ENCODE measurements around the gene TAF1A.
A peak's percentile ranks its signal among the peaks of the same experiment; 100 is the strongest.

Gene TAF1A

GRCh38 chr1:222589462-222590302 lies at the start of gene TAF1A:
Gene TAF1A (minus strand): TSS chr1:222589933.
- peak within 1 kb of the TSS; percentile 90 for H3K27ac Mint-ChIP-seq
- no peaks in the 10 kb centered on the region for H3K27me3 Mint-ChIP-seq (ENCODE audit: low read depth)
- peaks cover 37% of the 10 kb centered on the region for H3K4me1 Mint-ChIP-seq (ENCODE audit: low read depth)
- peak within 1 kb of the TSS; percentile 93 for H3K4me3 Mint-ChIP-seq
- H3K9me3 Mint-ChIP-seq = no peaks in the 10 kb centered on the region
- H3K36me3 Mint-ChIP-seq (ENCODE audit: low read depth) = peaks cover 24% of the 10 kb centered on the region

GRCh38 chr1:222634180-222635013 lies 44.7 kb upstream of the TAF1A start:
- no peaks in the 10 kb centered on the region for H3K27me3 Mint-ChIP-seq (ENCODE audit: low read depth)
- H3K36me3 Mint-ChIP-seq (ENCODE audit: low read depth) = peaks cover 34% of the 10 kb centered on the region
- no peak overlapping the region for H3K4me3 Mint-ChIP-seq
- no peak overlapping the region for H3K27ac Mint-ChIP-seq
- peaks cover 13% of the 10 kb centered on the region for H3K4me1 Mint-ChIP-seq (ENCODE audit: low read depth)
- H3K9me3 Mint-ChIP-seq = no peaks in the 10 kb centered on the region

GRCh38 chr1:222632749-222633148 lies 43.0 kb upstream of the TAF1A start:
- H3K4me3 Mint-ChIP-seq = no peak overlapping the region
- no peak overlapping the region for H3K27ac Mint-ChIP-seq
- H3K36me3 Mint-ChIP-seq (ENCODE audit: low read depth) = peaks cover 43% of the 10 kb centered on the region
- no peaks in the 10 kb centered on the region for H3K27me3 Mint-ChIP-seq (ENCODE audit: low read depth)
- H3K9me3 Mint-ChIP-seq = no peaks in the 10 kb centered on the region
- H3K4me1 Mint-ChIP-seq (ENCODE audit: low read depth) = peaks cover 13% of the 10 kb centered on the region

- H3K4me1 Mint-ChIP-seq (ENCODE audit: low read depth) = peaks cover 13% of the 10 kb centered on the region
- H3K36me3 Mint-ChIP-seq (ENCODE audit: low read depth) = peaks cover 47% of the 10 kb centered on the region
- H3K4me3 Mint-ChIP-seq = no peak overlapping the region
- no peak overlapping the region for H3K27ac Mint-ChIP-seq
- no peaks in the 10 kb centered on the region for H3K9me3 Mint-ChIP-seq
- no peaks in the 10 kb centered on the region for H3K27me3 Mint-ChIP-seq (ENCODE audit: low read depth)
These were observed 42.0 kb upstream of the TAF1A start for GRCh38 chr1:222631611-222632208.

- H3K27ac Mint-ChIP-seq = no peak overlapping the region
- peaks cover 46% of the 10 kb centered on the region for H3K36me3 Mint-ChIP-seq (ENCODE audit: low read depth)
- no peaks in the 10 kb centered on the region for H3K9me3 Mint-ChIP-seq
- peaks cover 13% of the 10 kb centered on the region for H3K4me1 Mint-ChIP-seq (ENCODE audit: low read depth)
- no peak overlapping the region for H3K4me3 Mint-ChIP-seq
- H3K27me3 Mint-ChIP-seq (ENCODE audit: low read depth) = no peaks in the 10 kb centered on the region
These were observed 40.3 kb upstream of the TAF1A start for GRCh38 chr1:222629921-222630535.

GRCh38 chr1:222627232-222627631 lies 37.5 kb upstream of the TAF1A start:
- Mint-ChIP-seq H3K4me1 (ENCODE audit: low read depth) (peaks cover 2% of the 10 kb centered on the region), H3K27me3 (ENCODE audit: low read depth) (no peaks in the 10 kb centered on the region), H3K27ac (no peak overlapping the region), H3K36me3 (ENCODE audit: low read depth) (peaks cover 43% of the 10 kb centered on the region), H3K9me3 (no peaks in the 10 kb centered on the region), H3K4me3 (no peak overlapping the region)

GRCh38 chr1:222624214-222624613 lies 34.5 kb upstream of the TAF1A start:
- no peaks in the 10 kb centered on the region for H3K9me3 Mint-ChIP-seq
- H3K4me1 Mint-ChIP-seq (ENCODE audit: low read depth) = peaks cover 15% of the 10 kb centered on the region
- peaks cover 3% of the 10 kb centered on the region for H3K27me3 Mint-ChIP-seq (ENCODE audit: low read depth)
- H3K27ac Mint-ChIP-seq = no peak overlapping the region
- H3K4me3 Mint-ChIP-seq = no peak overlapping the region
- peaks cover 35% of the 10 kb centered on the region for H3K36me3 Mint-ChIP-seq (ENCODE audit: low read depth)

GRCh38 chr1:222623458-222623857 lies 33.7 kb upstream of the TAF1A start:
- Mint-ChIP-seq H3K27ac (no peak overlapping the region), H3K4me1 (ENCODE audit: low read depth) (peaks cover 20% of the 10 kb centered on the region), H3K9me3 (no peaks in the 10 kb centered on the region), H3K4me3 (no peak overlapping the region), H3K36me3 (ENCODE audit: low read depth) (peaks cover 30% of the 10 kb centered on the region), H3K27me3 (ENCODE audit: low read depth) (peaks cover 7% of the 10 kb centered on the region)

GRCh38 chr1:222622765-222623164 lies 33.0 kb upstream of the TAF1A start:
- Mint-ChIP-seq H3K27ac (no peak overlapping the region), H3K9me3 (no peaks in the 10 kb centered on the region), H3K4me3 (no peak overlapping the region), H3K4me1 (ENCODE audit: low read depth) (peaks cover 20% of the 10 kb centered on the region), H3K27me3 (ENCODE audit: low read depth) (peaks cover 7% of the 10 kb centered on the region), H3K36me3 (ENCODE audit: low read depth) (peaks cover 25% of the 10 kb centered on the region)

GRCh38 chr1:222620566-222620965 lies 30.8 kb upstream of the TAF1A start:
- Mint-ChIP-seq H3K4me1 (ENCODE audit: low read depth) (peaks cover 27% of the 10 kb centered on the region), H3K4me3 (no peak overlapping the region), H3K9me3 (no peaks in the 10 kb centered on the region), H3K27ac (no peak overlapping the region), H3K27me3 (ENCODE audit: low read depth) (peaks cover 14% of the 10 kb centered on the region), H3K36me3 (ENCODE audit: low read depth) (peaks cover 14% of the 10 kb centered on the region)

- Mint-ChIP-seq H3K4me1 (ENCODE audit: low read depth) (peaks cover 27% of the 10 kb centered on the region), H3K9me3 (no peaks in the 10 kb centered on the region), H3K27ac (peak overlapping the region; percentile 64), H3K4me3 (peak overlapping the region; percentile 86), H3K27me3 (ENCODE audit: low read depth) (peaks cover 24% of the 10 kb centered on the region), H3K36me3 (ENCODE audit: low read depth) (peaks cover 12% of the 10 kb centered on the region)
These were observed 29.3 kb upstream of the TAF1A start for GRCh38 chr1:222618880-222619596.

- H3K27me3 Mint-ChIP-seq (ENCODE audit: low read depth) = peaks cover 32% of the 10 kb centered on the region
- no peaks in the 10 kb centered on the region for H3K9me3 Mint-ChIP-seq
- peaks cover 7% of the 10 kb centered on the region for H3K36me3 Mint-ChIP-seq (ENCODE audit: low read depth)
These were observed 28.5 kb upstream of the TAF1A start, which contains the start of gene MIA3 for GRCh38 chr1:222618001-222618879. Gene MIA3 (plus strand): TSS chr1:222618097. CDS start chr1:222618111, 14 bp downstream.

GRCh38 chr1:222617367-222617951 lies 27.7 kb upstream of the TAF1A start:
- H3K4me1 Mint-ChIP-seq (ENCODE audit: low read depth) = peaks cover 27% of the 10 kb centered on the region
- no peaks in the 10 kb centered on the region for H3K9me3 Mint-ChIP-seq
- peak overlapping the region; percentile 83 for H3K27ac Mint-ChIP-seq
- H3K4me3 Mint-ChIP-seq = peak overlapping the region; percentile 83
- peaks cover 40% of the 10 kb centered on the region for H3K27me3 Mint-ChIP-seq (ENCODE audit: low read depth)
- H3K36me3 Mint-ChIP-seq (ENCODE audit: low read depth) = peaks cover 4% of the 10 kb centered on the region

More at GRCh38 chr1:222618001-222618879, 28.5 kb upstream of the TAF1A start, which contains the start of gene MIA3:
- peaks cover 27% of the 10 kb centered on the region for H3K4me1 Mint-ChIP-seq (ENCODE audit: low read depth)
- H3K4me3 Mint-ChIP-seq = peak within 1 kb of the TSS; percentile 86
- peak within 1 kb of the TSS; percentile 83 for H3K27ac Mint-ChIP-seq

All from T-helper 1 cell treated with Interleukin-12 subunit alpha and Interleukin-12 subunit beta and Interleukin-4 antibody, amounts not matched to agents 30 μg/mL and 1 μg/mL, for 36 hours (primary cell).